Endothelial cell of umbilical vein (primary cell): ENCODE data around the gene LDB3. TPM values are rescaled to one million over a fixed set of nuclear protein-coding genes. Genes with fewer than 3 reads are reported as not detected.

Source experiments
- BruUV-seq: library from RNA; stranded (reverse); fragments of 400-500 nt; replicated peaks from 2 replicates; lab custom pipeline; 2021; lab: Mats Ljungman, UMichigan
- CTCF ChIA-PET: fragments of 300-600, 350-600 bp; sonication (Branson Sonifier 250); formaldehyde crosslinking; loops from one replicate; lab custom pipeline; 2021; ENCODE audit warnings: antibody characterized with exemption, inconsistent platforms; lab: Charles Lee
- POLR2A ChIA-PET: fragments of 300-600, 350-600 bp; sonication (Branson Sonifier 250); formaldehyde crosslinking; loops from one replicate; lab custom pipeline; 2021; ENCODE audit warnings: antibody characterized with exemption, inconsistent platforms; lab: Charles Lee
- DNase-seq: peaks from one replicate; pipeline ENCODE4 v3.0.0-alpha.2; 2011; ENCODE audit warnings: low read depth, low spot score
- FAIRE-seq: peaks from 2 replicates; lab custom pipeline; 2011; peaks lifted over from hg19 to GRCh38; lab: Jason Lieb, UNC
- H2AFZ ChIP-seq: 2 replicates; pipeline ENCODE4 v1.6.0; 2012; ENCODE audit warnings: low read depth, low read length, control low read depth, inconsistent platforms
- H3K27ac ChIP-seq: 2 replicates; pipeline ENCODE4 v1.5.1; 2011; ENCODE audit warnings: low read depth, mild to moderate bottlenecking, control low read depth, low read length, moderate library complexity; ENCODE audit not compliant: insufficient read depth
- H3K27me3 ChIP-seq, 2 experiments: 2 replicates each; pipeline versions ENCODE4 v1.6.0 to v1.6.1; 2011; ENCODE audit warnings: low read length in 2 of 2, mixed read lengths in 1 of 2; ENCODE audit not compliant: control insufficient read depth in 2 of 2, insufficient read depth in 2 of 2
- H3K36me3 ChIP-seq, 2 experiments: 2 replicates in 1 of 2; 3 replicates in 1 of 2; pipeline ENCODE4 v1.5.1; 2011; ENCODE audit warnings: low read length in 2 of 2, mild to moderate bottlenecking in 1 of 2, moderate library complexity in 1 of 2; ENCODE audit not compliant: control insufficient read depth in 2 of 2, insufficient read depth in 2 of 2; ENCODE audit errors: extremely low read depth in 1 of 2
- H3K4me1 ChIP-seq: 3 replicates; pipeline ENCODE4 v1.5.1; 2011; ENCODE audit warnings: mild to moderate bottlenecking, low read length; ENCODE audit not compliant: control insufficient read depth, insufficient read depth; ENCODE audit errors: extremely low read depth
- H3K4me2 ChIP-seq: 2 replicates; pipeline ENCODE4 v1.6.1; 2011; ENCODE audit warnings: low read length, control low read depth, mixed read lengths; ENCODE audit not compliant: insufficient read depth
- H3K4me3 ChIP-seq, 3 experiments: fragments of 200-600 bp in 1 of 3; sonication (generic), shearing (Covaris generic) in 1 of 3; replicated peaks in 1 of 3; 2 replicates each; pipeline ENCODE4 v1.5.1; 2011 to 2016; ENCODE audit warnings: control low read depth in 3 of 3, low read length in 3 of 3, mild to moderate bottlenecking in 2 of 3, inconsistent platforms in 1 of 3, low read depth in 1 of 3, moderate library complexity in 1 of 3; ENCODE audit not compliant: insufficient read depth in 1 of 3
- H3K79me2 ChIP-seq: 2 replicates; pipeline ENCODE4 v1.6.0; 2012; ENCODE audit warnings: low read length, inconsistent platforms; ENCODE audit not compliant: control insufficient read depth, insufficient read depth
- H3K9ac ChIP-seq: replicated peaks from 2 replicates; pipeline ENCODE3; 2011; ENCODE audit warnings: low read length, control low read depth; ENCODE audit not compliant: insufficient read depth; ENCODE audit errors: extremely low read depth
- H3K9me1 ChIP-seq: replicated peaks from 3 replicates; pipeline ENCODE4 v1.6.0; 2011; ENCODE audit warnings: mild to moderate bottlenecking, low read length; ENCODE audit not compliant: control insufficient read depth, insufficient read depth; ENCODE audit errors: extremely low read depth
- H3K9me3 ChIP-seq: replicated peaks from 2 replicates; pipeline ENCODE4 v1.5.1; 2012; ENCODE audit warnings: low read length, inconsistent platforms; ENCODE audit not compliant: control insufficient read depth, insufficient read depth
- H4K20me1 ChIP-seq: replicated peaks from 2 replicates; pipeline ENCODE3; 2011; ENCODE audit warnings: mild to moderate bottlenecking, low read length; ENCODE audit not compliant: control insufficient read depth, insufficient read depth; ENCODE audit errors: extremely low read depth
- EZH2 ChIP-seq: IDR thresholded peaks from 2 replicates; pipeline ENCODE4 v1.6.1; 2012; ENCODE audit warnings: borderline replicate concordance, low read depth, mild to moderate bottlenecking, moderate library complexity, low read length, inconsistent platforms; ENCODE audit not compliant: severe bottlenecking
- FOS ChIP-seq: IDR thresholded peaks from 2 replicates; pipeline ENCODE4 v1.6.1; 2011; ENCODE audit warnings: mild to moderate bottlenecking, low read length, moderate library complexity, borderline replicate concordance; ENCODE audit not compliant: insufficient read depth
- GATA2 ChIP-seq: IDR thresholded peaks from 2 replicates; pipeline ENCODE4 v1.7.0; 2011; ENCODE audit warnings: low read depth, mild to moderate bottlenecking, moderate library complexity, mixed read lengths, low read length; ENCODE audit not compliant: insufficient read length, insufficient read depth
- JUN ChIP-seq: IDR thresholded peaks from 2 replicates; pipeline ENCODE4 v1.6.1; 2011; ENCODE audit warnings: borderline replicate concordance, low read depth; ENCODE audit not compliant: insufficient read length, insufficient read depth
- MYC ChIP-seq: IDR thresholded peaks from one replicate; pipeline ENCODE4 v1.6.1; 2011; ENCODE audit warnings: mild to moderate bottlenecking, low read depth, low read length
- POLR2A ChIP-seq: IDR thresholded peaks from 2 replicates; pipeline ENCODE4 v1.6.1; 2012; ENCODE audit warnings: low read depth, mild to moderate bottlenecking, control low read depth, low read length
- POLR2AphosphoS5 ChIP-seq: IDR thresholded peaks from 2 replicates; pipeline ENCODE4 v1.6.1; 2012; ENCODE audit warnings: low read depth, mild to moderate bottlenecking, control low read depth, low read length, moderate library complexity; ENCODE audit not compliant: insufficient read depth
- dilution Hi-C: fragments of 300-500 bp; cut with MboI; formaldehyde crosslinking; loops from one replicate; pipeline ENCODE4 v1.15.0; 2019; ENCODE audit warnings: low sequenced_read_pairs; ENCODE audit not compliant: extremely low pct_ligation_motif_present
- intact Hi-C: fragments of 100-400 bp; cut with micrococcal nuclease; formaldehyde crosslinking; loops from one replicate; pipeline ENCODE4 v1.10.0; 2022
- polyA plus RNA-seq, 4 experiments: library from polyadenylated mRNA; depleted of rRNA in 3 of 4; stranded (reverse) in 3 of 4; unstranded in 1 of 4; fragments of >200 nt; gene quantifications; 2 replicates each; pipeline versions ENCODE4 v1.2.1 to v1.2.3, GENCODE V29; 2011 to 2012; ENCODE audit warnings: missing spikeins in 1 of 4
- total RNA-seq: library from RNA; stranded (reverse); gene quantifications from 2 replicates; pipeline ENCODE4 v1.2.3, GENCODE V29; 2021
- TF ChIP-seq, protein P1 (sequence below), 2 donors: IDR thresholded peaks; 1 replicate in 1 of 2; 2 replicates in 1 of 2; pipeline ENCODE4 v1.5.1; 2011; ENCODE audit warnings: low read length in 2 of 2, mild to moderate bottlenecking in 2 of 2, moderate library complexity in 2 of 2, control low read depth in 1 of 2, inconsistent platforms in 1 of 2, low read depth in 1 of 2; ENCODE audit not compliant: insufficient read depth in 1 of 2; ENCODE audit errors: extremely low read depth in 1 of 2
- TF ChIP-seq, protein P2 (sequence below): IDR thresholded peaks from 2 replicates; pipeline ENCODE4 v1.6.1; 2011; ENCODE audit not compliant: insufficient read depth, insufficient read length

The LDB3 gene
- total and polyA plus RNA-seq, 2 donors (not counting 3 experiments of a cell fraction or from before 2014, with no cell fraction given): not detected

DNA sequence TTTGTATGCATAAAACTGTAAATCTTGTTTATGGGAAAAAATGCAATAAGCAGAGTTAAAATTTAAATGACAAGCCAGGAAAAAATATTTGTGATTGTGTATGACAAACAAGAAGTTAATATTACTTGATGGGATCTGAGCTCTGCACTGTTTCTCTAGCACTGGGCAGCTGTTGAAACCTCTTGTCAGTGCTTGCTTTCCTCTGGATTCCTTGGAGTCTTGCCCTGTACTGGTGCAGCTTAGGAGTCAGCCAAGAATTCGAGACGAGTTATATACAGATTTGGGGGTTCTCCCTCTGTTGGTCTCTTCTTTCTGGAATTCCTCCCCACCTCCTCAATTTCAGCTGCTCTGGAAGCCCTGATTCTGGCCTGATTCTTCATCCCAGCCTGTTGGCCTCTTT is 38.2 kb upstream of the LDB3 start:
- FAIRE-seq (no peak), DNase-seq (no peak)
- intact Hi-C loops (no loop called here), dilution Hi-C loops (no loop called here)
- TF ChIP-seq, protein P1, sequence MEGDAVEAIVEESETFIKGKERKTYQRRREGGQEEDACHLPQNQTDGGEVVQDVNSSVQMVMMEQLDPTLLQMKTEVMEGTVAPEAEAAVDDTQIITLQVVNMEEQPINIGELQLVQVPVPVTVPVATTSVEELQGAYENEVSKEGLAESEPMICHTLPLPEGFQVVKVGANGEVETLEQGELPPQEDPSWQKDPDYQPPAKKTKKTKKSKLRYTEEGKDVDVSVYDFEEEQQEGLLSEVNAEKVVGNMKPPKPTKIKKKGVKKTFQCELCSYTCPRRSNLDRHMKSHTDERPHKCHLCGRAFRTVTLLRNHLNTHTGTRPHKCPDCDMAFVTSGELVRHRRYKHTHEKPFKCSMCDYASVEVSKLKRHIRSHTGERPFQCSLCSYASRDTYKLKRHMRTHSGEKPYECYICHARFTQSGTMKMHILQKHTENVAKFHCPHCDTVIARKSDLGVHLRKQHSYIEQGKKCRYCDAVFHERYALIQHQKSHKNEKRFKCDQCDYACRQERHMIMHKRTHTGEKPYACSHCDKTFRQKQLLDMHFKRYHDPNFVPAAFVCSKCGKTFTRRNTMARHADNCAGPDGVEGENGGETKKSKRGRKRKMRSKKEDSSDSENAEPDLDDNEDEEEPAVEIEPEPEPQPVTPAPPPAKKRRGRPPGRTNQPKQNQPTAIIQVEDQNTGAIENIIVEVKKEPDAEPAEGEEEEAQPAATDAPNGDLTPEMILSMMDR (IDR thresholded peaks at IDR 0.05; ENCODE audit: extremely low read depth in 1 of 2, insufficient read depth in 1 of 2, low read depth in 1 of 2, low read length in 2 of 2): no peak
- TF ChIP-seq JUN (no peak), POLR2AphosphoS5 (no peak), MYC (no peak), FOS (no peak), POLR2A (no peak), EZH2 (no peak), GATA2 (no peak)
- TF ChIP-seq, protein P2, sequence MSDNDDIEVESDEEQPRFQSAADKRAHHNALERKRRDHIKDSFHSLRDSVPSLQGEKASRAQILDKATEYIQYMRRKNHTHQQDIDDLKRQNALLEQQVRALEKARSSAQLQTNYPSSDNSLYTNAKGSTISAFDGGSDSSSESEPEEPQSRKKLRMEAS: no peak
- H3K9me1 ChIP-seq: no peaks in the 10 kb centered on the region
- no peaks in the 10 kb centered on the region for H3K4me1 ChIP-seq
- peaks cover 11 to 16% of the 10 kb centered on the region in 2 experiments for H3K27me3 ChIP-seq
- no peaks in the 10 kb centered on the region for H3K36me3 ChIP-seq
- ChIA-PET CTCF (no interaction called here), POLR2A (no interaction called here)
- H3K4me2 ChIP-seq: no peak overlapping the region
- H3K4me3 ChIP-seq: no peak overlapping the region
- no peak overlapping the region for H2AFZ ChIP-seq
- H3K27ac ChIP-seq: no peak overlapping the region
- H4K20me1 ChIP-seq: no peaks in the 10 kb centered on the region
- no peaks in the 10 kb centered on the region for H3K9me3 ChIP-seq
- H3K9ac ChIP-seq: no peak overlapping the region
- H3K79me2 ChIP-seq: no peaks in the 10 kb centered on the region
- no TSS peak for BruUV-seq
